ENCODE results near the gene ST3GAL2. TPM values are rescaled to one million over a fixed set of nuclear protein-coding genes. Genes with fewer than 3 reads are reported as not detected.

The ST3GAL2 gene
- total and polyA plus RNA-seq, 2 donors (not counting 3 experiments of a cell fraction or from before 2014, with no cell fraction given): 23.0 to 50.4 TPM

DNA sequence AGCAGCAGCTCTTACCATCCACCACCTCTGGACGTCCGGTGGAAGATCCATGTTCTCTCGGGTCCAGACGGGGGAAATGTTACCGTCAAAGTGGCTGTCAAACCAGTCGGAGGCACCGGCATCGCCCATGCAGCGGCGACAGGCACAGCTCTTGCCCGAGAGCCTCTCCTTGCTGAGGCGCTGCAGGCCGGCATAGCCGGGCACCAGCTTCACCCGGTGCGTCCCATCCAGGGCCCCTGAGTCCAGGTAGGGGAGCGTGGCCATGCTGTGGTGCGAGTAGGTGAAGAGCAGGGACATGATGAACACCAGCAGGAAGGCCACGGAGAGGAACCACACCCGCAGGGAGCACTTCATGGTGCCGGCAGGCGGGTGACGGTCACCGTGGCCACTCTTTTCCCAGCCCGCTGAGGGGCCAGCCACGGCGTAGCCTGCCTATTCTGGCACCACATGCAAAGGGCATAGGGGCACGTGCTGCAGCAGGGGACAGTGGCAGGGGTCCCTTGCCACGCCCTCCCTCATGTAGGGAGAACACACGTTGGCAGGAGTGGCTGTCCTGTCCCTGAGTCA lies 40.6 kb downstream of the ST3GAL2 start:
- no peak overlapping the region for H2AFZ ChIP-seq (ENCODE audit: low read depth, low read length)
- H3K9ac ChIP-seq (replicated peaks; ENCODE audit: extremely low read depth, insufficient read depth, low read length): no peak overlapping the region
- H4K20me1 ChIP-seq (replicated peaks; ENCODE audit: control insufficient read depth, extremely low read depth, insufficient read depth, low read length): no peaks in the 10 kb centered on the region
- H3K4me1 ChIP-seq (ENCODE audit: control insufficient read depth, extremely low read depth, insufficient read depth, low read length): no peaks in the 10 kb centered on the region
- ChIA-PET CTCF (interaction anchor here (1.1 kb wide), 2 partner anchors 35 to 99 kb away, joined by 3 read pairs; no protein-coding TSS in a partner anchor), POLR2A (no interaction called here)
- no peak overlapping the region for H3K4me2 ChIP-seq (ENCODE audit: insufficient read depth, low read length)
- no peaks in the 10 kb centered on the region for H3K9me3 ChIP-seq (replicated peaks; ENCODE audit: control insufficient read depth, insufficient read depth, low read length)
- no peak for DNase-seq (ENCODE audit: low read depth, low spot score)
- no peaks in the 10 kb centered on the region for H3K9me1 ChIP-seq (replicated peaks; ENCODE audit: control insufficient read depth, extremely low read depth, insufficient read depth, low read length)
- TF ChIP-seq EZH2 (IDR thresholded peaks at IDR 0.05; ENCODE audit: borderline replicate concordance, low read depth, low read length, severe bottlenecking) (no peak), POLR2A (IDR thresholded peaks at IDR 0.05; ENCODE audit: low read depth, low read length) (no peak), POLR2AphosphoS5 (IDR thresholded peaks at IDR 0.05; ENCODE audit: insufficient read depth, low read depth, low read length) (no peak), FOS (IDR thresholded peaks at IDR 0.05; ENCODE audit: borderline replicate concordance, insufficient read depth, low read length) (no peak), GATA2 (IDR thresholded peaks at IDR 0.05; ENCODE audit: insufficient read depth, insufficient read length, low read depth, low read length) (no peak)
- H3K36me3 ChIP-seq (ENCODE audit: control insufficient read depth in 2 of 2, extremely low read depth in 1 of 2, insufficient read depth in 2 of 2, low read length in 2 of 2): peaks cover 3 to 36% of the 10 kb centered on the region in 2 experiments
- H3K27me3 ChIP-seq (ENCODE audit: control insufficient read depth in 2 of 2, insufficient read depth in 2 of 2, low read length in 2 of 2): no peaks in the 10 kb centered on the region
- dilution Hi-C loops (cut with MboI; ENCODE audit: extremely low pct_ligation_motif_present, low sequenced_read_pairs): no loop called here
- FAIRE-seq: no peak
- no TSS peak for BruUV-seq (replicated peaks)
- H3K79me2 ChIP-seq (ENCODE audit: control insufficient read depth, insufficient read depth, low read length): peaks cover 5% of the 10 kb centered on the region
- intact Hi-C loops (cut with micrococcal nuclease): no loop called here
- H3K27ac ChIP-seq (ENCODE audit: insufficient read depth, low read depth, low read length): no peak overlapping the region
- no peak overlapping the region for H3K4me3 ChIP-seq (replicated peaks in 1 of 3; ENCODE audit: insufficient read depth in 1 of 3, low read depth in 1 of 3, low read length in 3 of 3)

GRCh38 chr16:70396246-70396904 lies 42.5 kb downstream of the ST3GAL2 start:
- Histone ChIP-seq H3K4me3 (replicated peaks in 1 of 3; ENCODE audit: insufficient read depth in 1 of 3, low read depth in 1 of 3, low read length in 3 of 3) (no peak overlapping the region), H3K27ac (ENCODE audit: insufficient read depth, low read depth, low read length) (no peak overlapping the region), H3K4me1 (ENCODE audit: control insufficient read depth, extremely low read depth, insufficient read depth, low read length) (no peaks in the 10 kb centered on the region), H3K9me1 (replicated peaks; ENCODE audit: control insufficient read depth, extremely low read depth, insufficient read depth, low read length) (no peaks in the 10 kb centered on the region), H3K9ac (replicated peaks; ENCODE audit: extremely low read depth, insufficient read depth, low read length) (no peak overlapping the region), H2AFZ (ENCODE audit: low read depth, low read length) (no peak overlapping the region), H3K36me3 (ENCODE audit: control insufficient read depth in 2 of 2, extremely low read depth in 1 of 2, insufficient read depth in 2 of 2, low read length in 2 of 2) (peaks cover 6 to 39% of the 10 kb centered on the region in 2 experiments), H3K4me2 (ENCODE audit: insufficient read depth, low read length) (no peak overlapping the region), H3K79me2 (ENCODE audit: control insufficient read depth, insufficient read depth, low read length) (no peaks in the 10 kb centered on the region), H3K27me3 (ENCODE audit: control insufficient read depth in 2 of 2, insufficient read depth in 2 of 2, low read length in 2 of 2) (no peaks in the 10 kb centered on the region), H4K20me1 (replicated peaks; ENCODE audit: control insufficient read depth, extremely low read depth, insufficient read depth, low read length) (no peaks in the 10 kb centered on the region), H3K9me3 (replicated peaks; ENCODE audit: control insufficient read depth, insufficient read depth, low read length) (no peaks in the 10 kb centered on the region)
- DNase-seq (ENCODE audit: low read depth, low spot score) (no peak), FAIRE-seq (no peak)
- TF ChIP-seq POLR2A (IDR thresholded peaks at IDR 0.05; ENCODE audit: low read depth, low read length): no peak
- no peak for TF ChIP-seq GATA2 (IDR thresholded peaks at IDR 0.05; ENCODE audit: insufficient read depth, insufficient read length, low read depth, low read length)
- TF ChIP-seq POLR2AphosphoS5 (IDR thresholded peaks at IDR 0.05; ENCODE audit: insufficient read depth, low read depth, low read length): no peak
- no peak for TF ChIP-seq MYC (IDR thresholded peaks at IDR 0.05; ENCODE audit: low read depth, low read length)
- TF ChIP-seq FOS (IDR thresholded peaks at IDR 0.05; ENCODE audit: borderline replicate concordance, insufficient read depth, low read length): no peak
- no peak for TF ChIP-seq EZH2 (IDR thresholded peaks at IDR 0.05; ENCODE audit: borderline replicate concordance, low read depth, low read length, severe bottlenecking)
- TF ChIP-seq JUN (IDR thresholded peaks at IDR 0.05; ENCODE audit: borderline replicate concordance, insufficient read depth, insufficient read length, low read depth): no peak
- TF ChIP-seq, protein P1, sequence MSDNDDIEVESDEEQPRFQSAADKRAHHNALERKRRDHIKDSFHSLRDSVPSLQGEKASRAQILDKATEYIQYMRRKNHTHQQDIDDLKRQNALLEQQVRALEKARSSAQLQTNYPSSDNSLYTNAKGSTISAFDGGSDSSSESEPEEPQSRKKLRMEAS (IDR thresholded peaks at IDR 0.05; ENCODE audit: insufficient read depth, insufficient read length): no peak
- TF ChIP-seq, protein P2, sequence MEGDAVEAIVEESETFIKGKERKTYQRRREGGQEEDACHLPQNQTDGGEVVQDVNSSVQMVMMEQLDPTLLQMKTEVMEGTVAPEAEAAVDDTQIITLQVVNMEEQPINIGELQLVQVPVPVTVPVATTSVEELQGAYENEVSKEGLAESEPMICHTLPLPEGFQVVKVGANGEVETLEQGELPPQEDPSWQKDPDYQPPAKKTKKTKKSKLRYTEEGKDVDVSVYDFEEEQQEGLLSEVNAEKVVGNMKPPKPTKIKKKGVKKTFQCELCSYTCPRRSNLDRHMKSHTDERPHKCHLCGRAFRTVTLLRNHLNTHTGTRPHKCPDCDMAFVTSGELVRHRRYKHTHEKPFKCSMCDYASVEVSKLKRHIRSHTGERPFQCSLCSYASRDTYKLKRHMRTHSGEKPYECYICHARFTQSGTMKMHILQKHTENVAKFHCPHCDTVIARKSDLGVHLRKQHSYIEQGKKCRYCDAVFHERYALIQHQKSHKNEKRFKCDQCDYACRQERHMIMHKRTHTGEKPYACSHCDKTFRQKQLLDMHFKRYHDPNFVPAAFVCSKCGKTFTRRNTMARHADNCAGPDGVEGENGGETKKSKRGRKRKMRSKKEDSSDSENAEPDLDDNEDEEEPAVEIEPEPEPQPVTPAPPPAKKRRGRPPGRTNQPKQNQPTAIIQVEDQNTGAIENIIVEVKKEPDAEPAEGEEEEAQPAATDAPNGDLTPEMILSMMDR (IDR thresholded peaks at IDR 0.05; ENCODE audit: extremely low read depth in 1 of 2, insufficient read depth in 1 of 2, low read depth in 1 of 2, low read length in 2 of 2): no peak
- intact Hi-C loops (cut with micrococcal nuclease) (no loop called here), dilution Hi-C loops (cut with MboI; ENCODE audit: extremely low pct_ligation_motif_present, low sequenced_read_pairs) (no loop called here)
- ChIA-PET CTCF (interaction anchor here (0.7 to 1.4 kb wide), 6 partner anchors 11 to 112 kb away, joined by 3 to 8 read pairs (median 4); partner anchors contain the start of gene ST3GAL2), POLR2A (no interaction called here)
- BruUV-seq (replicated peaks): no TSS peak

Measured in endothelial cell of umbilical vein (primary cell).